ENCODE measurements around the gene PLCXD1.
"Not testable (repeated sequence)": the region's sequence is repeated elsewhere in the genome, so short reads cannot be mapped to it uniquely, and the experiment has no call there.

PLCXD1 gene

GRCh38 chrX:337331-337831 is 56.2 kb downstream of the PLCXD1 start:
- no peak for DNase-seq

DNA sequence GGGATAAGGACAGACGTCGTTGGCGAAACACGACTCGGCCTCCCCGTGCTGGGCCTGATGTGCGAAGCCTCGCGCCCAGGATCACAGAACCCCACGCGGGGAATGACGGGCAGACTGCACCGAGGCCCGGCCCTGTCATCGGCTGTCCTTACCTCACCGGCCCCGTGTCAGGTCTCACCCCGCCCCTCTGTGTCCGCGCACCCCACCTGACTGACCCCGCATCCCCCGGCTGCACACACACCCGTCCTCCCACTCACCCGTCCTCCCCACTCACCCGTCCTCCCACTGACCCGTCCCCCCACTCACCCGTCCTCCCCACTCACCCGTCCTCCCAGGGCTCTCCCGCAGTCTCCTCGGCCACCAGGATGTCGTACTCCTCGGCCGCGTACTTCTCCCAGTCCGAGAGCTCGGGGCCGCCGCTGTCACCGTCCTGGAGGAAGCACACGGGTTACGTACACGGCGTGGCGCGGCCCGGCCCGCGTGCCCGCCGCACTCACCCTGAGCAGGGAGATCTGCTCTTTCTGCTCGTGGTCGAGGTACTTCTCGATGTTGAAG is 57.2 kb downstream of the PLCXD1 start:
- no peak for DNase-seq

GRCh38 chrX:338836-339400 is 57.7 kb downstream of the PLCXD1 start:
- DNase-seq, result no peak

GRCh38 chrX:340121-340520 is 58.9 kb downstream of the PLCXD1 start:
- DNase-seq, result no peak

- no peak for DNase-seq
Measured at GRCh38 chrX:340641-341423, 59.7 kb downstream of the PLCXD1 start.

GRCh38 chrX:341541-342101 is 60.4 kb downstream of the PLCXD1 start:
- no peak for DNase-seq

DNA sequence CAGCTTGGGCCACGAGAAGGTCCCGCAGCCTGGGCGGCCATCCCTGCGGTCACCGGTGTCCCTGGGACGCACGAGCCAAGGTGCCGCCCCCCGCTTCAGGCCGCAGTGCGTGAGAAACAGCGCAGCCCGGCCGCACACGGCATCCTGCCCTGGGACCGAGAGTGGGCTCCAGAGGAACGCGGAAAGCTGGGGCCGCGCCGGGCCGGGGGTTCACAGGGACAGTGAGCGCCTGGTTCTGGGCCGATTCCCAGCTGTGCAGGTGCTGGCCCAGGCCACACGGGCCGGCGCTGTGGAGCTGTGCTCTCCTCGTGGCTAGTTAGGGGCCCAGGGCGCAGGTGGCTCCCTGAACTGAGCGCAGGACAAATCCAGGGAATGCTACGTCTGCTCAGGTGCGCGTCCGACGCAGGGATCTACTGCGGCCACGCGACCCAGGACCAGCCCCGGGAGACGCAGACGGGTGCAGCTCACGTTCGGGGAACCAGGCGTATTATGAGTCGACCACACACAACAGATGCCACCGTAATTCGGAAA is 63.3 kb downstream of the PLCXD1 start:
- DNase-seq, result no peak

GRCh38 chrX:345020-345925 is 64.1 kb downstream of the PLCXD1 start:
- no peak for DNase-seq

DNA sequence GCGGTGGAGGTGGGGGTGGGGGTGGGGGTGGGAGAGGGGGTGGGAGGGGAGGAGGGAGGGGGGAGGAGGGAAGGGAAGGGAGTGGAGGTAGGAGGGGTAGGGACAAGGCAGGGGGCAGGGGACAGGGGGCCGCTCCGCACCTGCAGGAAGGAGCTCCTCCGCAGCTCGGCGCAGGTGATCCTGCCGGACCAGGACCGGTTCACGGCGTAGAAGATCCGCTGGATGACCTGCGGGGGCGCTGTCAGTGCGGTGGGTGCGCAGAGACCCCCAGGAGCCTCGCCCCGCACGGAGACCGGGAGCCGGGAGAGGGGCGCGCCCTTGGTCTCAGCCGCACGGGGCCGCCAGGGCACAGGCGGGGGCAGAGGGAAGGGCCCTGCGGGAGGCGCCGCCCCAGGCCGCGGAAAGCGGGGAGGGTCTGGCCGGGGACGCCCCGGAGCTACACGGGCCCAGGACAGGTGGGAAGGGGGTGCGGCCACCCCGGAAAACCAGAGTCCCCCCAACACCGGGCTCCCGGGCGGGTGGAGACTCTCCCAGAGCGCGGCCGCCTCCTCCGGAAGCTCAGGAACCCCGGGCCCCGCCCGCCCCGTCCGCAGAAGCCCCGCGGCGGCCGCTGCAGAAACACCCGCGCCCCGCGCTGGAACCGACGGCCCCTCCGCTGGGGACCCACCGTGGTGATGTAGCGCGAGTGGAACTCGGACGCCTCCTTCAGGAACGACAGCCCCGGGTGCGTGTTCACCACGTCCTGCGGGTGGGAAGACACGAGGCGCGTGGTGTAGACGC is 65.0 kb downstream of the PLCXD1 start:
- no peak for DNase-seq

DNA sequence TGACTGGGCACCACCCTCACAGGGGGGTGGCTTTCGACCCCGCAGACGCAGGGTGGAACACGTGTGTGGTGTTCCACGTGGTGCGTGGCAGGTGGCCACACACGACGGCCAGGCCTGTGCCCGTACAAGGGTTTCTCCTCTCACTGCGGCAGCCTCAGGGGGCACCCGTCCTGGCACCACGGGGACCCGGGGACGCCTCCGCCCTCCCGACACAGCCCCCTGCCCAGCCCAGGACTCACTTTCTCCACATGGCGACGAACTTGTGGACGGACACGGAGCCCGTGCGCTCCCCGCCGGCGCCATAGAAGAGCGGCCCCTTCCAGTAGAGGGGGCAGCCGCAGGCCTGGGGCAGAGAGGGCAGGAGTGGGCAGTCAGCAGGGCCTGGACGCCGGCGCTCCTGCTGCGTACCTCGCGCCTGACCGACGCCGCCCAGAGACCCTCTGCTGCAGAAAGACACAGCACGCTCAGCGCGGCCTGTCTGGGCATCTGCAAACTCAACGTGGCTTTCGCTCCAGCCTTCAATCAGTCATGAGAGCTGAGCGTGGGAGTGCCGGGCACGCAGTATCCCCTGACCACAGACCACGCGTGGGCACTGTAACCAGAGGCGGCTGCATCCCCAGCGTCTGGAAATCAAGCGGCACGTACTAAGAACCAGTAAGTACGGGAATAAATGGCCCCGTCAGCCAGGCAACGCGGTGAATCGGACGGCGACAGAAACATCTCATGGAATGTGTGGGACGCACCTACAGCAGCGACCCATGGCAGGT is 66.4 kb downstream of the PLCXD1 start:
- DNase-seq, result no peak

- DNase-seq, result no peak
Measured at GRCh38 chrX:348461-349117, 67.4 kb downstream of the PLCXD1 start.

DNA sequence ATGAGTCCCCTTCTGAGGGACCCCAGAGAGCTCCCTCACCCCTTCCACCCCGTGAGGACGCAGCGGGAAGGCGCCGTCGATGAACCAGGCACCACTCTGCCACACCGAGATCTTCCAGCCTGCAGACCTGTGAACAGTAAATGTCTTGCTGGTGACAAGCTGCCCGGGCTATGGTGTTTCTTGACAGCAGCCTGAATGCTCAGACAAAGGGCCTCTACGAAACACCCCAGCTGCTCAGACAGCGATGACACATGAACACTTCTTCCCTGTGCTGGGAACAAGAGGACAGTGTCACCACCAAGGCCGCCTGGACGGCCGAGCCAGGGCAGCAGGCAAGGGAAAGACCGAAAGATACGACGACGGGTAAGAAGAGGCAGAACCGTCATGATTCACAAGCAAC is 68.0 kb downstream of the PLCXD1 start:
- DNase-seq, result no peak

- DNase-seq, result no peak
Measured at GRCh38 chrX:349702-350101, 68.5 kb downstream of the PLCXD1 start.

- no peak for DNase-seq
Measured at GRCh38 chrX:350148-350533, 69.0 kb downstream of the PLCXD1 start.

- no peak for DNase-seq
Measured at GRCh38 chrX:350534-351323, 69.5 kb downstream of the PLCXD1 start.

DNA sequence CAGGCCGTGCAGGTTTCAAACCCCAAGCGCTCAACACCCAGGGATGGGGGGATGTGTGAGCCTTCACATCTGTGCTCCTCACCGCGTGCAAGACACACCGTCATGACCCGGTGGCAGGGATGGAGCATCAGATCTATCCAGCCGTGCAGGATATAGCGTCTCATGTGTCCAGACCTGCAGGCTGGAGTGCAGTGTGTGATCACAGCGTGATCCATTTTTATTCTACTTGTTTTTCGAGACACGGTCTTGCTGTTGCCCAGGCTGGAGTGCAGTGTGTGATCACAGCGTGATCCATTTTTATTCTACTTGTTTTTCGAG is 70.1 kb downstream of the PLCXD1 start:
- DNase-seq, result not testable (repeated sequence)

DNA sequence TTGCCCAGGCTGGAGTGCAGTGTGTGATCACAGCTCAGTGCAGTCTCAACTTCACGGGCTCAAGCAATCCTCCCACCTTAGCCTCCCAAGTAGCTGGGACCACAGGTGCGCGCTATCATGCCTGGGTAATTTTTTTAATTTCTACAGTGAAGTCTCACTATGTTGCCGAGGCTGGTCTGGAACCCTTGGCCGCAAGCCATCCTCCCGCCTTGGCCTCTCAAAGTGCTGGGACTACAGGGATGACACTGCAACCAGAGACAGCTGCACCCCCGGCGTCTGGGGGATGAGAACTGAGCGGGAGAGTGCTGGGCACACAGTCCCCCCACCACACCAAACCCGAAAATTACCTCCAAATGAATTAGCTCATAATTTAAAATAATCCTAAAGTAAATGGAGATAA is 70.6 kb downstream of the PLCXD1 start:
- no peak for DNase-seq

- no peak for DNase-seq
Measured at GRCh38 chrX:352181-352580, 71.0 kb downstream of the PLCXD1 start.

- no peak for DNase-seq
Measured at GRCh38 chrX:352582-353314, 71.6 kb downstream of the PLCXD1 start.
